Stimulated activated naive CD8-positive, alpha-beta T cell treated with anti-CD3 and anti-CD28 coated beads, Interleukin-15, Interleukin-2, amounts not matched to agents 100 ng/mL and 50 ng/mL, for 24 hours (primary cell): ENCODE results near the gene NRG2.

Experiments used
- H3K27ac Mint-ChIP-seq: one replicate; pipeline ENCODE4 v1.8.0; 2021; ENCODE audit warnings: mild to moderate bottlenecking, mixed read lengths
- H3K27me3 Mint-ChIP-seq: one replicate; pipeline ENCODE4 v1.8.0; 2021; ENCODE audit warnings: mixed read lengths
- H3K36me3 Mint-ChIP-seq: one replicate; pipeline ENCODE4 v1.8.0; 2021; ENCODE audit warnings: low read depth, mixed read lengths
- H3K4me1 Mint-ChIP-seq: one replicate; pipeline ENCODE4 v1.8.0; 2021; ENCODE audit warnings: low read depth, mixed read lengths
- H3K4me3 Mint-ChIP-seq: one replicate; pipeline ENCODE4 v1.8.0; 2021; ENCODE audit warnings: mild to moderate bottlenecking, mixed read lengths
- H3K9me3 Mint-ChIP-seq: one replicate; pipeline ENCODE4 v1.8.0; 2021; ENCODE audit warnings: mixed read lengths

NRG2 gene

GRCh38 chr5:139847091-139847490 is 196.0 kb downstream of the NRG2 start:
- no peaks in the 10 kb centered on the region for H3K36me3 Mint-ChIP-seq
- peaks cover 13% of the 10 kb centered on the region for H3K4me1 Mint-ChIP-seq
- no peaks in the 10 kb centered on the region for H3K9me3 Mint-ChIP-seq
- H3K27ac Mint-ChIP-seq: no peak overlapping the region
- H3K27me3 Mint-ChIP-seq: peaks cover 27% of the 10 kb centered on the region
- H3K4me3 Mint-ChIP-seq: peak overlapping the region; percentile 60

- Mint-ChIP-seq H3K27ac (no peak overlapping the region), H3K4me3 (no peak overlapping the region), H3K4me1 (peaks cover 13% of the 10 kb centered on the region), H3K36me3 (no peaks in the 10 kb centered on the region), H3K9me3 (no peaks in the 10 kb centered on the region), H3K27me3 (peaks cover 27% of the 10 kb centered on the region)
Observed at GRCh38 chr5:139845846-139846681, 197.0 kb downstream of the NRG2 start.

- H3K9me3 Mint-ChIP-seq: no peaks in the 10 kb centered on the region
- H3K4me1 Mint-ChIP-seq: peaks cover 13% of the 10 kb centered on the region
- no peaks in the 10 kb centered on the region for H3K36me3 Mint-ChIP-seq
- no peak overlapping the region for H3K4me3 Mint-ChIP-seq
- peaks cover 27% of the 10 kb centered on the region for H3K27me3 Mint-ChIP-seq
- H3K27ac Mint-ChIP-seq: no peak overlapping the region
Observed at GRCh38 chr5:139844472-139845145, 198.5 kb downstream of the NRG2 start.

- Mint-ChIP-seq H3K4me1 (peaks cover 11% of the 10 kb centered on the region), H3K9me3 (no peaks in the 10 kb centered on the region), H3K36me3 (no peaks in the 10 kb centered on the region), H3K4me3 (no peak overlapping the region), H3K27me3 (peaks cover 26% of the 10 kb centered on the region), H3K27ac (no peak overlapping the region)
Observed at GRCh38 chr5:139843991-139844390, 199.1 kb downstream of the NRG2 start.

- H3K27me3 Mint-ChIP-seq: peaks cover 23% of the 10 kb centered on the region
- no peaks in the 10 kb centered on the region for H3K9me3 Mint-ChIP-seq
- no peaks in the 10 kb centered on the region for H3K36me3 Mint-ChIP-seq
- H3K4me1 Mint-ChIP-seq: peaks cover 4% of the 10 kb centered on the region
- no peak overlapping the region for H3K27ac Mint-ChIP-seq
- no peak overlapping the region for H3K4me3 Mint-ChIP-seq
Observed at GRCh38 chr5:139842321-139842720, 200.8 kb downstream of the NRG2 start.

GRCh38 chr5:139841549-139841948 is 201.6 kb downstream of the NRG2 start:
- H3K9me3 Mint-ChIP-seq: no peaks in the 10 kb centered on the region
- peaks cover 25% of the 10 kb centered on the region for H3K27me3 Mint-ChIP-seq
- no peak overlapping the region for H3K27ac Mint-ChIP-seq
- peaks cover 3% of the 10 kb centered on the region for H3K4me1 Mint-ChIP-seq
- H3K36me3 Mint-ChIP-seq: no peaks in the 10 kb centered on the region
- no peak overlapping the region for H3K4me3 Mint-ChIP-seq

- Mint-ChIP-seq H3K4me3 (no peak overlapping the region), H3K27me3 (peaks cover 12% of the 10 kb centered on the region)
Observed at GRCh38 chr5:139839918-139840317, 203.2 kb downstream of the NRG2 start.

GRCh38 chr5:139839232-139839815 is 203.8 kb downstream of the NRG2 start:
- Mint-ChIP-seq H3K27me3 (peaks cover 9% of the 10 kb centered on the region), H3K4me3 (no peak overlapping the region), H3K36me3 (no peaks in the 10 kb centered on the region), H3K9me3 (no peaks in the 10 kb centered on the region), H3K27ac (no peak overlapping the region), H3K4me1 (no peaks in the 10 kb centered on the region)

More at GRCh38 chr5:139839918-139840317, 203.2 kb downstream of the NRG2 start:
- Mint-ChIP-seq H3K4me1 (peaks cover 3% of the 10 kb centered on the region), H3K27ac (no peak overlapping the region), H3K36me3 (no peaks in the 10 kb centered on the region), H3K9me3 (no peaks in the 10 kb centered on the region)

GRCh38 chr5:139838381-139839197 is 204.5 kb downstream of the NRG2 start:
- Mint-ChIP-seq H3K4me1 (no peaks in the 10 kb centered on the region), H3K9me3 (no peaks in the 10 kb centered on the region), H3K36me3 (no peaks in the 10 kb centered on the region), H3K27me3 (peaks cover 9% of the 10 kb centered on the region), H3K27ac (no peak overlapping the region), H3K4me3 (no peak overlapping the region)

GRCh38 chr5:139837711-139838380 is 205.3 kb downstream of the NRG2 start:
- Mint-ChIP-seq H3K4me3 (no peak overlapping the region), H3K27ac (no peak overlapping the region), H3K4me1 (no peaks in the 10 kb centered on the region), H3K36me3 (no peaks in the 10 kb centered on the region), H3K9me3 (no peaks in the 10 kb centered on the region), H3K27me3 (peaks cover 12% of the 10 kb centered on the region)

- Mint-ChIP-seq H3K4me1 (no peaks in the 10 kb centered on the region), H3K4me3 (no peak overlapping the region), H3K27me3 (peaks cover 15% of the 10 kb centered on the region), H3K27ac (no peak overlapping the region), H3K9me3 (no peaks in the 10 kb centered on the region), H3K36me3 (no peaks in the 10 kb centered on the region)
Observed at GRCh38 chr5:139836469-139837208, 206.5 kb downstream of the NRG2 start.

GRCh38 chr5:139835656-139836055 is 207.4 kb downstream of the NRG2 start:
- no peaks in the 10 kb centered on the region for H3K4me1 Mint-ChIP-seq
- no peaks in the 10 kb centered on the region for H3K9me3 Mint-ChIP-seq
- no peak overlapping the region for H3K27ac Mint-ChIP-seq
- H3K36me3 Mint-ChIP-seq: no peaks in the 10 kb centered on the region
- peaks cover 23% of the 10 kb centered on the region for H3K27me3 Mint-ChIP-seq
- H3K4me3 Mint-ChIP-seq: no peak overlapping the region

GRCh38 chr5:139833525-139833924 is 209.6 kb downstream of the NRG2 start:
- Mint-ChIP-seq H3K4me3 (no peak overlapping the region), H3K27ac (no peak overlapping the region), H3K9me3 (no peaks in the 10 kb centered on the region), H3K36me3 (no peaks in the 10 kb centered on the region), H3K27me3 (peaks cover 23% of the 10 kb centered on the region), H3K4me1 (no peaks in the 10 kb centered on the region)

- no peak overlapping the region for H3K4me3 Mint-ChIP-seq
- no peaks in the 10 kb centered on the region for H3K9me3 Mint-ChIP-seq
- no peaks in the 10 kb centered on the region for H3K36me3 Mint-ChIP-seq
- H3K4me1 Mint-ChIP-seq: no peaks in the 10 kb centered on the region
- H3K27me3 Mint-ChIP-seq: peaks cover 22% of the 10 kb centered on the region
- H3K27ac Mint-ChIP-seq: no peak overlapping the region
Observed at GRCh38 chr5:139831624-139832023, 211.5 kb downstream of the NRG2 start.
